SK-N-SH (cell line): Measurements from ENCODE around the gene CAPN5.

ENCODE experiments used
- FOSL2 ChIP-seq: IDR thresholded peaks from 2 replicates; pipeline ENCODE4 v1.4.0; 2012; ENCODE audit warnings: low read depth, mild to moderate bottlenecking, moderate library complexity, borderline replicate concordance
- FOXM1 ChIP-seq: IDR thresholded peaks from 2 replicates; pipeline ENCODE4 v1.4.0; 2012; ENCODE audit warnings: low read depth, mild to moderate bottlenecking
- GABPA ChIP-seq: IDR thresholded peaks from 2 replicates; pipeline ENCODE4 v1.4.0; 2012; ENCODE audit warnings: low read depth, mild to moderate bottlenecking
- JUND ChIP-seq: IDR thresholded peaks from 2 replicates; pipeline ENCODE4 v1.4.0; 2012
- NRF1 ChIP-seq: IDR thresholded peaks from 2 replicates; pipeline ENCODE4 v1.6.1; 2012; ENCODE audit warnings: low read depth, mild to moderate bottlenecking, low read length
- POLR2AphosphoS5 ChIP-seq: IDR thresholded peaks from 2 replicates; pipeline ENCODE4 v1.6.1; 2012; ENCODE audit warnings: low read depth, low read length
- RCOR1 ChIP-seq: fragments of 150-350 bp; IDR thresholded peaks from 2 replicates; pipeline ENCODE4 v1.6.1; 2017; ENCODE audit warnings: antibody characterized with exemption, low read length
- SIN3A ChIP-seq: IDR thresholded peaks from 2 replicates; pipeline ENCODE4 v1.6.1; 2012; ENCODE audit warnings: low read depth, mild to moderate bottlenecking, low read length, moderate library complexity, borderline replicate concordance
- SMC3 ChIP-seq: IDR thresholded peaks from 2 replicates; pipeline ENCODE4 v1.6.1; 2012; ENCODE audit warnings: low read depth, low read length, improper control_type of control experiment
- TAF1 ChIP-seq: IDR thresholded peaks from 2 replicates; pipeline ENCODE4 v1.6.1; 2012; ENCODE audit warnings: low read depth, mild to moderate bottlenecking, low read length, moderate library complexity, borderline replicate concordance
- USF1 ChIP-seq: IDR thresholded peaks from 2 replicates; pipeline ENCODE4 v1.4.0; 2012; ENCODE audit warnings: low read depth, borderline replicate concordance
- TF ChIP-seq, protein P1 (sequence below): fragments of 200-600 bp; sonication (generic); IDR thresholded peaks from 2 replicates; pipeline ENCODE4 v1.6.1; 2017; ENCODE audit warnings: antibody characterized with exemption, mild to moderate bottlenecking, moderate library complexity
- TF ChIP-seq, protein P2 (sequence below): IDR thresholded peaks from 2 replicates; pipeline ENCODE4 v1.4.0; 2012; ENCODE audit warnings: low read depth
- TF ChIP-seq, protein P3 (sequence below): IDR thresholded peaks from 2 replicates; pipeline ENCODE4; 2012

DNA sequence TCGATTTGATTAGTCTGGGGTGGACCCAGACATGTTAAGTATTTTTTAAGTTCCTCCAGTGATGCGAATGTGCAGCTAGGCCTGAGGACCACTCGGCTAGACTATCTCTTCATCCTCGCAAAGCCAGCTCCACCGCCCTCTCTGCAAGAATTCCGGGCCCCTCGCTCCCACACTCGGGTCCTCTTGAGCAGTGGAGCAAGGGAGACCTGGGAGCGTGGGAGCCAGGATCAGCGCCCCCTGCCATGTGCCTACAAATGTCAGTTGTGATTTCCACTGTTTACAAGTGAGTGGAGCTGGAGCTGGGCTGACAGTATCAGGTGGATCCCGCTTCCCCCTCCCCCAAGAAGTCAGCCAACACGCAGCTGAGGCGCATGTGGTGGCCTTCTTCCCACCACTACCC, 25.9 kb upstream of the CAPN5 start:
- no peak for TF ChIP-seq USF1
- TF ChIP-seq GABPA, result no peak
- TF ChIP-seq, protein P1, sequence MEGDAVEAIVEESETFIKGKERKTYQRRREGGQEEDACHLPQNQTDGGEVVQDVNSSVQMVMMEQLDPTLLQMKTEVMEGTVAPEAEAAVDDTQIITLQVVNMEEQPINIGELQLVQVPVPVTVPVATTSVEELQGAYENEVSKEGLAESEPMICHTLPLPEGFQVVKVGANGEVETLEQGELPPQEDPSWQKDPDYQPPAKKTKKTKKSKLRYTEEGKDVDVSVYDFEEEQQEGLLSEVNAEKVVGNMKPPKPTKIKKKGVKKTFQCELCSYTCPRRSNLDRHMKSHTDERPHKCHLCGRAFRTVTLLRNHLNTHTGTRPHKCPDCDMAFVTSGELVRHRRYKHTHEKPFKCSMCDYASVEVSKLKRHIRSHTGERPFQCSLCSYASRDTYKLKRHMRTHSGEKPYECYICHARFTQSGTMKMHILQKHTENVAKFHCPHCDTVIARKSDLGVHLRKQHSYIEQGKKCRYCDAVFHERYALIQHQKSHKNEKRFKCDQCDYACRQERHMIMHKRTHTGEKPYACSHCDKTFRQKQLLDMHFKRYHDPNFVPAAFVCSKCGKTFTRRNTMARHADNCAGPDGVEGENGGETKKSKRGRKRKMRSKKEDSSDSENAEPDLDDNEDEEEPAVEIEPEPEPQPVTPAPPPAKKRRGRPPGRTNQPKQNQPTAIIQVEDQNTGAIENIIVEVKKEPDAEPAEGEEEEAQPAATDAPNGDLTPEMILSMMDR, result no peak
- TF ChIP-seq, protein P2, sequence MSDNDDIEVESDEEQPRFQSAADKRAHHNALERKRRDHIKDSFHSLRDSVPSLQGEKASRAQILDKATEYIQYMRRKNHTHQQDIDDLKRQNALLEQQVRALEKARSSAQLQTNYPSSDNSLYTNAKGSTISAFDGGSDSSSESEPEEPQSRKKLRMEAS, result no peak
- no peak for TF ChIP-seq POLR2AphosphoS5
- no peak for TF ChIP-seq TAF1
- TF ChIP-seq SMC3, result no peak
- TF ChIP-seq FOXM1, result no peak
- no peak for TF ChIP-seq NRF1
- no peak for TF ChIP-seq JUND
- TF ChIP-seq, protein P3, sequence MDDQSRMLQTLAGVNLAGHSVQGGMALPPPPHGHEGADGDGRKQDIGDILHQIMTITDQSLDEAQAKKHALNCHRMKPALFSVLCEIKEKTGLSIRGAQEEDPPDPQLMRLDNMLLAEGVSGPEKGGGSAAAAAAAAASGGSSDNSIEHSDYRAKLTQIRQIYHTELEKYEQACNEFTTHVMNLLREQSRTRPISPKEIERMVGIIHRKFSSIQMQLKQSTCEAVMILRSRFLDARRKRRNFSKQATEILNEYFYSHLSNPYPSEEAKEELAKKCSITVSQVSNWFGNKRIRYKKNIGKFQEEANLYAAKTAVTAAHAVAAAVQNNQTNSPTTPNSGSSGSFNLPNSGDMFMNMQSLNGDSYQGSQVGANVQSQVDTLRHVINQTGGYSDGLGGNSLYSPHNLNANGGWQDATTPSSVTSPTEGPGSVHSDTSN, result no peak
- no peak for TF ChIP-seq RCOR1
- TF ChIP-seq FOSL2, result no peak
- TF ChIP-seq SIN3A, result no peak
